SKM-1 (cell line): Measurements from ENCODE around the gene CAAP1.
"Not testable (repeated sequence)": the region's sequence is repeated elsewhere in the genome, so short reads cannot be mapped to it uniquely, and the experiment has no call there.

Experiments
- DNase-seq: peaks from one replicate; lab custom pipeline; 2025; ENCODE audit not compliant: unreplicated experiment; lab: John Stamatoyannopoulos, UW

The CAAP1 gene

DNA sequence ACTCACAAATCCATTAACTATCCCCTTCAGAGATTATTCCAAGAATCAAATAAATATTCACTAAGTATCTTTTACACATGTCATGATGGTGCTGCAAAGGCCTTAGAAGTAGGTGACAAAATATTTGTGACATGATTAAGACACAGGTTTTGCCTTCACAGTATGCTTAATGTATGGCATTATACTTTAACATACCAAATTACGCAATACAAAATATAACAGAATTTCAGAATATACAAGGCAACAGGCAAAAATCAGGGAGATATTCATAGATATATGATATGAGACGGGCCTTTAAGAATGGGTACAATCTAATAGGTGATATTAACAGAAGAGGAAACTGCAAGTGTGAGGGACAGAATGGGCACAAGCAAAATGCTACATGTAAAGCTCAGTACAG lies 41.6 kb downstream of the CAAP1 start:
- no peak for DNase-seq

DNA sequence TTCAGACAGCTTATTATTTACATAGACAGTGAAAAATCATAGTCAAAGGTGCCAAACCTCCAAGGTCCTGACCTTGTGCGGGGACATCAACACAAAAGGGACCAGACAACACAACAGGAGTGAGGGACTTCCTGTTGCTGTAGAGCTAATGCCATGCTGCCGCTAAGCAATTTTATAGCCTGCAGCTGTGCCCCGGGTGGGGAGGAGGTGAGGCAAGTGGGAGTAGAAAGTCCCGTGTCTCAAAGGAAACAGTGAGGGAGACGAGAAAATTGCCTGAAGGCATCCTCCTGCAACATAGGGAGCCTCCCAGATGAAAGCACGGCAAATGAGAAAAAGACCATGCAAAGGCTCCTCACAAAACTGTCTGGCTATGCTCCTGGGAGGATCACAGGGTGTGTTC lies 58.8 kb downstream of the CAAP1 start:
- DNase-seq, result no peak

- DNase-seq, result not testable (repeated sequence)
These were observed 64.1 kb downstream of the CAAP1 start for GRCh38 chr9:26828391-26828955.

- DNase-seq, result no peak
These were observed 77.8 kb downstream of the CAAP1 start for GRCh38 chr9:26814799-26815198.

- no peak for DNase-seq
These were observed 79.4 kb downstream of the CAAP1 start for GRCh38 chr9:26813247-26813646.

- DNase-seq, result no peak
These were observed 80.4 kb downstream of the CAAP1 start for GRCh38 chr9:26812217-26812616.

DNA sequence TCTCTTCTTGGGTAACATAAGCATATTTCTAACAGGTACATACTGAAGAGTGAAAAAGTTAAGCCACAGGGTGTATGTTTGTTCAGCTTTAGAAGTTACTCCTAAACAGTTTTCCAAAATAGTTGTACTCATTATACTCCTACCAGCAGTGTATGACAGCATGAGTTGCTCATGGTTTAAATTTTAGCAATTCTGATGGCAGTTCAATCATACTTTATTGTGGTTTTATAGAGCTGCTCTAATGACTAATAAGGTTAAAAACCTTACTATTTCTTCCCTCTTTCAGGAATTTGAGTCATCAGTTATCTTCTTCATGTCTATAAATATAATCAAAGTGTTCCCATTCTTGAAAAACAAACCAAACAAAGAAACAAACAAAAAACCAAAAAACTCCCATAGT lies 81.5 kb downstream of the CAAP1 start:
- DNase-seq, result no peak

GRCh38 chr9:26809795-26810194 lies 82.8 kb downstream of the CAAP1 start:
- no peak for DNase-seq

GRCh38 chr9:26807161-26807560 lies 85.4 kb downstream of the CAAP1 start:
- no peak for DNase-seq

- no peak for DNase-seq
These were observed 89.7 kb downstream of the CAAP1 start for GRCh38 chr9:26802921-26803320.

GRCh38 chr9:26801772-26802171 lies 90.8 kb downstream of the CAAP1 start:
- DNase-seq, result no peak

- no peak for DNase-seq
These were observed 92.3 kb downstream of the CAAP1 start for GRCh38 chr9:26800322-26800721.

- no peak for DNase-seq
These were observed 101.3 kb downstream of the CAAP1 start for GRCh38 chr9:26791274-26791673.
